Esophagus muscularis mucosa (tissue), 3 donors: ENCODE data around the gene SLC5A3.

Experiments
- POLR2A ChIP-seq: fragments of 450-650 bp; IDR thresholded peaks from one replicate; pipeline ENCODE4 v1.6.1; 2017; ENCODE audit warnings: antibody characterized with exemption, moderate library complexity, mild to moderate bottlenecking, low read depth
- POLR2AphosphoS5 ChIP-seq, 2 donors: sonication (generic); formaldehyde crosslinking; IDR thresholded peaks; one replicate each; pipeline ENCODE4 v1.6.1; 2017; ENCODE audit warnings: antibody characterized with exemption in 2 of 2
- TF ChIP-seq, protein P1 (sequence below), 3 experiments: fragments of 200-600 bp in 2 of 3; fragments of 450-650 bp in 1 of 3; sonication (generic) in 2 of 3; IDR thresholded peaks; one replicate each; pipeline ENCODE4 v1.5.1; 2017 to 2019; ENCODE audit warnings: antibody characterized with exemption in 3 of 3, mild to moderate bottlenecking in 2 of 3, moderate library complexity in 1 of 3

- TF ChIP-seq POLR2AphosphoS5 (IDR thresholded peaks at IDR 0.05) (no peak), POLR2A (no peak)
- TF ChIP-seq, protein P1, sequence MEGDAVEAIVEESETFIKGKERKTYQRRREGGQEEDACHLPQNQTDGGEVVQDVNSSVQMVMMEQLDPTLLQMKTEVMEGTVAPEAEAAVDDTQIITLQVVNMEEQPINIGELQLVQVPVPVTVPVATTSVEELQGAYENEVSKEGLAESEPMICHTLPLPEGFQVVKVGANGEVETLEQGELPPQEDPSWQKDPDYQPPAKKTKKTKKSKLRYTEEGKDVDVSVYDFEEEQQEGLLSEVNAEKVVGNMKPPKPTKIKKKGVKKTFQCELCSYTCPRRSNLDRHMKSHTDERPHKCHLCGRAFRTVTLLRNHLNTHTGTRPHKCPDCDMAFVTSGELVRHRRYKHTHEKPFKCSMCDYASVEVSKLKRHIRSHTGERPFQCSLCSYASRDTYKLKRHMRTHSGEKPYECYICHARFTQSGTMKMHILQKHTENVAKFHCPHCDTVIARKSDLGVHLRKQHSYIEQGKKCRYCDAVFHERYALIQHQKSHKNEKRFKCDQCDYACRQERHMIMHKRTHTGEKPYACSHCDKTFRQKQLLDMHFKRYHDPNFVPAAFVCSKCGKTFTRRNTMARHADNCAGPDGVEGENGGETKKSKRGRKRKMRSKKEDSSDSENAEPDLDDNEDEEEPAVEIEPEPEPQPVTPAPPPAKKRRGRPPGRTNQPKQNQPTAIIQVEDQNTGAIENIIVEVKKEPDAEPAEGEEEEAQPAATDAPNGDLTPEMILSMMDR (IDR thresholded peaks at IDR 0.05): no peak
These were observed 1.7 kb downstream of the SLC5A3 start for GRCh38 chr21:34075091-34075425.
